Omental fat pad (tissue), 4 donors: ENCODE results near the gene IFT20. TPM values are rescaled to one million over a fixed set of nuclear protein-coding genes. Genes with fewer than 3 reads are reported as not detected.

Experiments used
- ATAC-seq: fragments of 150-250 bp; one replicate; pipeline ENCODE4 v1.9.1; 2016; ENCODE audit warnings: mild to moderate bottlenecking, moderate library complexity; ENCODE audit not compliant: low FRiP score
- DNase-seq: peaks from one replicate; pipeline ENCODE4 v3.0.0-alpha.2; 2019; ENCODE audit warnings: low spot score
- total RNA-seq, 4 donors: library from RNA; depleted of rRNA; stranded (reverse); fragments of >200 nt; gene quantifications; one replicate each; pipeline ENCODE4 v1.1.0, GENCODE V29; 2016
- TF ChIP-seq, protein P1 (sequence below), 3 donors: fragments of 450-650 bp; IDR thresholded peaks; one replicate each; pipeline ENCODE4 v1.5.1; 2016 to 2017; ENCODE audit warnings: antibody characterized with exemption in 3 of 3, mild to moderate bottlenecking in 3 of 3, moderate library complexity in 2 of 3

The IFT20 gene
- total RNA-seq, 4 donors from 2014 or later, result 28.8 to 36.0 (median 35.0) TPM

DNA sequence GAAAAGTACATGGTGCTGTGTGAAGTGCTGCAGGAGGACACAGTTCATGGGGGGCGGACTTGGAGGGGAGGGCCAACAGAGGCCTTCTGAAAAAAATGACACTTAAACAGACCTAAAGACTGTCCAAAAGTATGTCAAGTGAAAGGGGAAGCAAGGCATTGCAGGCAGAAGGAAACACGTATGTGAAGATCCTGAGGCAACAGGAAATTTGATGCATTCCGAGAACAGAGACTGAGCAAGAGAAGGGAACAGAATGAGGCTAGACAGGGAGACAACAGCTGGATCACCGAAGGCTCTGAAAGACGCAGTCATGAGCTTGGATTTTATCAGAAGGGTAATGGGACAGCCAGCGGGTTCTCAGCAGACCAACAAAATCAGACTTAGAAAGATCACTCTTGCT is 1.1 kb downstream of the IFT20 start:
- TF ChIP-seq, protein P1, sequence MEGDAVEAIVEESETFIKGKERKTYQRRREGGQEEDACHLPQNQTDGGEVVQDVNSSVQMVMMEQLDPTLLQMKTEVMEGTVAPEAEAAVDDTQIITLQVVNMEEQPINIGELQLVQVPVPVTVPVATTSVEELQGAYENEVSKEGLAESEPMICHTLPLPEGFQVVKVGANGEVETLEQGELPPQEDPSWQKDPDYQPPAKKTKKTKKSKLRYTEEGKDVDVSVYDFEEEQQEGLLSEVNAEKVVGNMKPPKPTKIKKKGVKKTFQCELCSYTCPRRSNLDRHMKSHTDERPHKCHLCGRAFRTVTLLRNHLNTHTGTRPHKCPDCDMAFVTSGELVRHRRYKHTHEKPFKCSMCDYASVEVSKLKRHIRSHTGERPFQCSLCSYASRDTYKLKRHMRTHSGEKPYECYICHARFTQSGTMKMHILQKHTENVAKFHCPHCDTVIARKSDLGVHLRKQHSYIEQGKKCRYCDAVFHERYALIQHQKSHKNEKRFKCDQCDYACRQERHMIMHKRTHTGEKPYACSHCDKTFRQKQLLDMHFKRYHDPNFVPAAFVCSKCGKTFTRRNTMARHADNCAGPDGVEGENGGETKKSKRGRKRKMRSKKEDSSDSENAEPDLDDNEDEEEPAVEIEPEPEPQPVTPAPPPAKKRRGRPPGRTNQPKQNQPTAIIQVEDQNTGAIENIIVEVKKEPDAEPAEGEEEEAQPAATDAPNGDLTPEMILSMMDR (IDR thresholded peaks at IDR 0.05), result no peak
- ATAC-seq, result no peak
- no peak for DNase-seq

GRCh38 chr17:28333083-28333746 is 2.1 kb downstream of the IFT20 start:
- TF ChIP-seq, protein P1 (IDR thresholded peaks at IDR 0.05), result no peak
- no peak for ATAC-seq
- no peak for DNase-seq

DNA sequence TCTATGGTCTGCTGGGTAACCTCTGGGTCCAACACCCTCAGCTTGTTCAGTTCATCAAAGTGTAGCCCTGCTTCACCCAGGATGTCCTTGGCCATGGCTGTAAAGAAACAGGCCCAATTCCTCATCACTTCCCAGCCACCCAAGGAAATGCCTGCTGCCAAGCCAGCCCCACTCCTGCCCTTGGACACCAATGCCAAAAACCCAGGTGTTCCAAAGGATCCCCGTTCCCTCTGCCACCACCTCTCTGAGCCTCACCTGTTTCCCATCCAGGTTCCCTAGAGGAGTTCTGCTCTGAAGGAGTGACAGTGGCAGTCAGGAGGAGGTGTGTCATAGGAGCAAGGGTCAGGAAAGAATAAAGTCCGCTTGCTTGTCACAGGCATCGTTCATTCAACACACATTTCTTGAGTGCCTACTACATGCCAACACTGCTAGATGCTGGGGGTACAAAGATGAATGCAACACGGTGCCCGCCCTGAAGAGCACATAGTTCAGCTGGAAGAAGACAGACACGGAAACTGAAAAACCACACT is 3.3 kb downstream of the IFT20 start:
- TF ChIP-seq, protein P1 (IDR thresholded peaks at IDR 0.05), result no peak
- DNase-seq, result no peak
- ATAC-seq, result no peak

GRCh38 chr17:28330671-28331070 is 4.6 kb downstream of the IFT20 start:
- DNase-seq, result no peak
- TF ChIP-seq, protein P1 (IDR thresholded peaks at IDR 0.05), result no peak
- ATAC-seq, result no peak

- no peak for DNase-seq
- ATAC-seq, result no peak
- TF ChIP-seq, protein P1 (IDR thresholded peaks at IDR 0.05), result no peak
These were observed 6.9 kb downstream of the IFT20 start for GRCh38 chr17:28328325-28328724.

DNA sequence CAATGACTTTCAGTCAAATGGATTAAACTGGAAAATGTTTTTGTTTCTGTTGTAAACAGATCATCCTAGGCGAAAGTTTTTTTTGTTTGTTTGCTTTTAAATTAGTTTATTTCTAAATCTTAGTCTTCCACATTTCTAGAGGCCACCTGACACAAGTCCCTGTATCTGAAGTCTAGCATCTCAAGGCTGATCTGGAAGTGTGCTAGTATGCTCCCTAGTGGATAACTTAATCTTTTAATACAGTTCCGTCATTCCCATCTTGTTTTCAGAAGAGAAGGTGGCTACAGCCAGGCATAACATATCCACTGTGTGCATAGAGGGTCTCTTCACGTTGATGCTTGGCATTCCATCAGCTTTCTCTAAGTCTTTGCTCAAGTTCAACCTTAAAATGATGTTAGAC is 7.6 kb downstream of the IFT20 start:
- ATAC-seq (no peak), DNase-seq (no peak)
- TF ChIP-seq, protein P1 (IDR thresholded peaks at IDR 0.05), result no peak

- no peak for ATAC-seq
- no peak for DNase-seq
- TF ChIP-seq, protein P1 (IDR thresholded peaks at IDR 0.05), result no peak
These were observed 8.2 kb downstream of the IFT20 start for GRCh38 chr17:28327031-28327607.
